Upper lobe of left lung (tissue), 6 donors: Measurements from ENCODE around the gene ARF3. TPM values are rescaled to one million over a fixed set of nuclear protein-coding genes. Genes with fewer than 3 reads are reported as not detected.

Experiments
- ATAC-seq, 2 donors: fragments of 200-7000 bp; cut with Tn5 transposase; one replicate each; pipeline ENCODE4 v1.9.1; 2022; ENCODE audit warnings: mild to moderate bottlenecking in 2 of 2, moderate library complexity in 2 of 2; ENCODE audit not compliant: low FRiP score in 2 of 2
- DNase-seq, 2 donors: peaks; one replicate each; pipeline ENCODE4 v3.0.0-alpha.2; 2019 to 2020
- H3K27ac ChIP-seq, 4 donors: fragments of 200-600 bp; sonication (generic); one replicate each; pipeline ENCODE4 v1.5.1; 2016 to 2019
- H3K27me3 ChIP-seq, 4 donors: fragments of 200-600 bp; sonication (generic); one replicate each; pipeline ENCODE4 v1.5.1; 2017 to 2019
- H3K36me3 ChIP-seq, 4 donors: fragments of 200-600 bp; sonication (generic); one replicate each; pipeline ENCODE4 v1.5.1; 2016 to 2019
- H3K4me1 ChIP-seq, 4 donors: fragments of 200-600 bp; sonication (generic); one replicate each; pipeline ENCODE4 v1.5.1; 2018 to 2019
- H3K4me3 ChIP-seq, 4 donors: fragments of 200-600 bp; sonication (generic); one replicate each; pipeline ENCODE4 v1.5.1; 2017 to 2019; ENCODE audit warnings: mild to moderate bottlenecking in 2 of 4, moderate library complexity in 1 of 4
- H3K9me3 ChIP-seq, 4 donors: fragments of 200-600 bp; sonication (generic); one replicate each; pipeline ENCODE4 v1.5.1; 2018 to 2019
- EP300 ChIP-seq, 4 donors: sonication (generic); formaldehyde crosslinking; IDR thresholded peaks; one replicate each; pipeline ENCODE4 v1.5.1; 2017; ENCODE audit warnings: antibody characterized with exemption in 4 of 4, control low read depth in 2 of 4
- POLR2A ChIP-seq, 4 donors: fragments of 450-650 bp; IDR thresholded peaks; one replicate each; pipeline ENCODE4 v1.5.1; 2016 to 2017; ENCODE audit warnings: antibody characterized with exemption in 4 of 4, mild to moderate bottlenecking in 2 of 4
- POLR2AphosphoS5 ChIP-seq, 2 donors: sonication (generic); formaldehyde crosslinking; IDR thresholded peaks; one replicate each; pipeline ENCODE4 v1.5.1; 2017; ENCODE audit warnings: antibody characterized with exemption in 2 of 2
- WGBS, 2 donors: methylation state at CpG; one replicate each; pipeline ENCODE4 v1.1.5; 2017 to 2018; 5-methylcytosine and 5-hydroxymethylcytosine counted together
- total RNA-seq, 6 donors: library from RNA; depleted of rRNA in 4 of 6; stranded (reverse); fragments of >200 nt in 4 of 6; gene quantifications; one replicate each; pipeline versions ENCODE4 v1.1.0 to v1.2.1, GENCODE V29; 2016 to 2021
- TF ChIP-seq, protein P1 (sequence below), 6 experiments: fragments of 450-650 bp in 4 of 6; fragments of 200-600 bp in 2 of 6; sonication (generic) in 2 of 6; IDR thresholded peaks; one replicate each; pipeline ENCODE4 v1.5.1; 2016 to 2019; ENCODE audit warnings: antibody characterized with exemption in 6 of 6
- donor health status: DM: no; HTN: no; CAD: no; lungs with moderate emphysema.
- donor health status: DM: no; HTN: yes; CAD: no; lungs with severe emphysema.

The ARF3 gene
- total RNA-seq, 6 donors from 2014 or later = 67.4 to 178 (median 99.2) TPM

DNA sequence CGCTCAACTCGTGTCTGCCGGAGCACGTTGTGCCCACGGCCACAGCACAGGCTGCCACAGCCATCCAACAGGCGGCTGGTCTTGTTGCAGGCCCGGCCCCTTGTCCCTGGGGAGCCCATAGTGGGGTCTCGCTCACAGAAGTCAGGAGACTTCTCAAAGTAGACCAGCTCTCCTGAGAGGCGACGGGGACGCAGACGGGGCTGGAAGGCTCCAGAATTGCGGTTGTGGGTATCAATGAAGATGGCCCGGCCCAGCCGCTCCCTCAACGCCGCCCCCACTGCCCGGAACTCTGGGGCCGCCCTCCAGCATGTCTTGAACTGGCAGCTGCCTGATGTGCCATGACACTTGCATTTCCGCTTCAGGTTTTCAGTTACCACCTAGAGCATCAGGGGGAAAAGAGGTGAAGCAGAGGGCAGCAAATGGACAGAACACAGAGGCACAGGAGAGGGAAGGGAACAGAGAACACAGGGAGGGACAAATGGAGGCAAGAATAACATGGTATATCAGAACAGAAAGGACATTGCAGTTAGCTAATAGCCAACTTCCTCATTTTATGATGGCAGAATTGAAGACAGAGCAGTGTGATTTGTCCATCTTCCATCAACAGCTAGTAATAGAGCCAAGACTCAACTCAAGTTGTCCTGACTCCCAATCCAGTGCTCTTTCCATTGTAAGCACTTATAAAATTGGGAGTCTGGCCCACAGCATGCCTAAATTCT is 9.0 kb upstream of the ARF3 start:
- H3K27ac ChIP-seq = no peak overlapping the region
- no peak for TF ChIP-seq POLR2AphosphoS5 (IDR thresholded peaks at IDR 0.05)
- TF ChIP-seq, protein P1, sequence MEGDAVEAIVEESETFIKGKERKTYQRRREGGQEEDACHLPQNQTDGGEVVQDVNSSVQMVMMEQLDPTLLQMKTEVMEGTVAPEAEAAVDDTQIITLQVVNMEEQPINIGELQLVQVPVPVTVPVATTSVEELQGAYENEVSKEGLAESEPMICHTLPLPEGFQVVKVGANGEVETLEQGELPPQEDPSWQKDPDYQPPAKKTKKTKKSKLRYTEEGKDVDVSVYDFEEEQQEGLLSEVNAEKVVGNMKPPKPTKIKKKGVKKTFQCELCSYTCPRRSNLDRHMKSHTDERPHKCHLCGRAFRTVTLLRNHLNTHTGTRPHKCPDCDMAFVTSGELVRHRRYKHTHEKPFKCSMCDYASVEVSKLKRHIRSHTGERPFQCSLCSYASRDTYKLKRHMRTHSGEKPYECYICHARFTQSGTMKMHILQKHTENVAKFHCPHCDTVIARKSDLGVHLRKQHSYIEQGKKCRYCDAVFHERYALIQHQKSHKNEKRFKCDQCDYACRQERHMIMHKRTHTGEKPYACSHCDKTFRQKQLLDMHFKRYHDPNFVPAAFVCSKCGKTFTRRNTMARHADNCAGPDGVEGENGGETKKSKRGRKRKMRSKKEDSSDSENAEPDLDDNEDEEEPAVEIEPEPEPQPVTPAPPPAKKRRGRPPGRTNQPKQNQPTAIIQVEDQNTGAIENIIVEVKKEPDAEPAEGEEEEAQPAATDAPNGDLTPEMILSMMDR (IDR thresholded peaks at IDR 0.05) = no peak
- no peak for TF ChIP-seq EP300 (IDR thresholded peaks at IDR 0.05)
- TF ChIP-seq POLR2A (IDR thresholded peaks at IDR 0.05) = no peak
- DNase-seq = peak in 1 of 2 donors; percentile 75
- no peak for ATAC-seq
- no peaks in the 10 kb centered on the region for H3K9me3 ChIP-seq
- no peak overlapping the region for H3K4me3 ChIP-seq
- peaks cover 18 to 22% (median 19%) of the 10 kb centered on the region in 4 donors for H3K4me1 ChIP-seq
- H3K27me3 ChIP-seq = peaks cover 0 to 19% (median 10%) of the 10 kb centered on the region in 4 donors
- WGBS, 2 donors = 82 to 85% methylated on average over 8 to 20 of the region's 20 CpGs
- H3K36me3 ChIP-seq = no peaks in the 10 kb centered on the region

DNA sequence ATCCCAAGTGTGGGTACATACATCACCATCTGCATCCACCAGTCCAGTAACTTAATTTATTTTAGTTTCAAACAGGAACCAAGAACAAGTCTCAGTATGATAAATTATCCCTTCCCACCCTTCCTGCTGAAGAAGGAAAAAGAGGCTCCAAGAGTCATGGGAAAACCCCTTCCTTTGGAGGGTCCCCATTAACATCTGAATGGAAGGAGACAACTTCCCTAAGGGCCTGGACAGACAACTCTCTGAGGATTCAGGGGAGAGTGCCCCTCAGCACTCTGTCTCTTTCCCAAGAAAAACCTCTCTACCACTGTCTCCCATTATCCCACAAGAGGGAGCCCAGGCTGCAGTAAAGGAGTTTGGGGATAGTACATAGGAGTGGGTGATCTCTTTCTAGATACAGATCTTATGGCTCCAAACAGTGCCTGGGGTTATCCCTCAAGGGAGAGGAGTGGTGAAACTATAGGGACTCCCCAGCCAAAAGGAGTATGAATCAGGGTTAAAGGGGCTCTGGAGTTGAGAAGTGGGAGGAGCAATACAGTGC is 8.1 kb upstream of the ARF3 start:
- Histone ChIP-seq H3K27ac (no peak overlapping the region), H3K4me3 (no peak overlapping the region), H3K27me3 (peaks cover 0 to 11% (median 5%) of the 10 kb centered on the region in 4 donors), H3K36me3 (no peaks in the 10 kb centered on the region), H3K9me3 (no peaks in the 10 kb centered on the region), H3K4me1 (peaks cover 10 to 12% (median 11%) of the 10 kb centered on the region in 4 donors)
- TF ChIP-seq POLR2AphosphoS5 (IDR thresholded peaks at IDR 0.05) = no peak
- no peak for DNase-seq
- ATAC-seq = no peak

DNA sequence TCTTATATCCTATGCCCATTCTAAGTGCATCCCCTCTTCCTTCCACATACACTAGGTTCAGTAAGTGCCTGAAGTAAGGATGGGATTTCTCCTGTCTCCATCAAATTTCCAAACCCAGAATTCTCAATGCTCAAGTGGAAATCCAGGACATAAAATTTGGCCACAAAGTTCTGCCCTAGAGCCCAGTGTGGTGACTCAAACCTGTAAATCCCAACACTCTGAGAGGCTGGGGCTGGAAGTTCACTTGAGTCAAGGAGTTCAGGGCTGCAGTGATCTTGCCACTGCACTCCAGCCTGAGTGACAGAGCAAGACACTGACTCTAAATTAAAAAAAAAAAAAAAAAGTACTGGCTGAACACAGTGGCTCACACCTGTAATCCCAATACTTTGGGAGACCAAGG is 4.5 kb upstream of the ARF3 start:
- Histone ChIP-seq H3K27ac (no peak overlapping the region), H3K27me3 (no peaks in the 10 kb centered on the region), H3K36me3 (no peaks in the 10 kb centered on the region), H3K4me1 (peaks cover 5 to 9% (median 6%) of the 10 kb centered on the region in 4 donors), H3K4me3 (no peak overlapping the region), H3K9me3 (no peaks in the 10 kb centered on the region)
- no peak for DNase-seq
- TF ChIP-seq POLR2A (IDR thresholded peaks at IDR 0.05) (no peak), EP300 (IDR thresholded peaks at IDR 0.05) (no peak), POLR2AphosphoS5 (IDR thresholded peaks at IDR 0.05) (no peak)
- TF ChIP-seq, protein P1 (IDR thresholded peaks at IDR 0.05) = no peak
- no peak for ATAC-seq

DNA sequence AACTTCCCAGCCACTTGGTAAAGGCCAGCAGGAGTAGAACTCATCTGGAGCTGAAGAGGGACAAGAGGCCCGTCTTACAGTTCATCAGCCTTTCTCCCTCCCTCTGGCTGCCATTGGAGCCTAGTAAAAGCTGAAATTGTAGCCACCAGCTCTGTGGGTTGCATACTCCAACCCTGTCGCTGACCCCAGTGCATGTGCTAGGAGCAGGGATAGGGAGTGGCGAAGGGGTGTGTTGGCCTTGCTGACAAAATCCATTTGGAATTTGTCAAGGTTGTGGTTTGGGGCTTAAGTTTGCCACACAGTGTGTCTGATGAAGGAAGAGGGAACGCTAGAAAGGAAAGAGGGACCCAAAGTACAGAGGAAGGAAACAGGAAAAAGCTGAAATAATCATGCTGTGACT is 4.0 kb upstream of the ARF3 start:
- 49 to 52% methylated on average over 4 of the region's 4 CpGs for WGBS, 2 donors
- peaks cover 6 to 9% (median 8%) of the 10 kb centered on the region in 4 donors for H3K4me1 ChIP-seq
- no peak for DNase-seq
- H3K36me3 ChIP-seq = no peaks in the 10 kb centered on the region
- no peak for ATAC-seq
- TF ChIP-seq POLR2A (IDR thresholded peaks at IDR 0.05) = no peak
- TF ChIP-seq, protein P1 (IDR thresholded peaks at IDR 0.05) = no peak
- no peak for TF ChIP-seq POLR2AphosphoS5 (IDR thresholded peaks at IDR 0.05)
- TF ChIP-seq EP300 (IDR thresholded peaks at IDR 0.05) = no peak
- no peak overlapping the region for H3K4me3 ChIP-seq
- no peaks in the 10 kb centered on the region for H3K27me3 ChIP-seq
- H3K9me3 ChIP-seq = no peaks in the 10 kb centered on the region
- no peak overlapping the region for H3K27ac ChIP-seq

DNA sequence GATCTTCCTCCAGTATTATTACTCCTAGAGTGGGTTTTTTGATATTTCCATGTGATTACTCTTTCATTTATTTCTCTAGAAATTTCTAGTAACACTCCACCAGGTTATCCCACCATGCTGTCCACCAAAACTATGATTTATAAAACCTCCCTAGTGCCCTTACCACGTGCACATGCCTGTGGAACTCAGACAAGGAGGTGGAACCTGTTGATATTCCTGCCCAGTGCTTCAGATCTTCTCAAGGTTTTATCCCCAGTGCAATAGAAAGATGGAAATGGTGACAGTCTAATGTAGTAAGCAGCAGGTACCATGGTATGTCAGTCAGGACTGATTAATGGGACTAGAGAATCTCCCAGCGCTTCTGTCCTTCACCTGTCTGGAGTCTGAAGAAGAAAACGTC is 3.5 kb upstream of the ARF3 start:
- Histone ChIP-seq H3K36me3 (no peaks in the 10 kb centered on the region), H3K27ac (no peak overlapping the region), H3K27me3 (no peaks in the 10 kb centered on the region), H3K9me3 (no peaks in the 10 kb centered on the region), H3K4me1 (peaks cover 11 to 12% (median 12%) of the 10 kb centered on the region in 4 donors), H3K4me3 (no peak overlapping the region)
- WGBS, 2 donors = 56 to 75% methylated on average over 3 of the region's 3 CpGs
- TF ChIP-seq POLR2A (IDR thresholded peaks at IDR 0.05) = no peak
- TF ChIP-seq, protein P1 (IDR thresholded peaks at IDR 0.05) = no peak
- no peak for TF ChIP-seq POLR2AphosphoS5 (IDR thresholded peaks at IDR 0.05)
- no peak for TF ChIP-seq EP300 (IDR thresholded peaks at IDR 0.05)
- DNase-seq (no peak), ATAC-seq (no peak)
